Transverse colon (tissue), 4 donors: ENCODE measurements around the gene RAB40C. TPM values are rescaled to one million over a fixed set of nuclear protein-coding genes. Genes with fewer than 3 reads are reported as not detected.

Experiments
- DNase-seq: peaks from one replicate; pipeline ENCODE4 v3.0.0-alpha.2; 2019
- H3K27ac ChIP-seq, 4 donors: fragments of 200-600 bp; sonication (generic); 2 replicates each; pipeline ENCODE4 v1.5.1; 2016 to 2018; ENCODE audit warnings: inconsistent platforms in 4 of 4
- H3K27me3 ChIP-seq: fragments of 200-600 bp; sonication (generic); 2 replicates; pipeline ENCODE4 v1.5.1; 2017; ENCODE audit warnings: inconsistent platforms
- H3K36me3 ChIP-seq, 4 donors: fragments of 200-600 bp; sonication (generic); 2 replicates each; pipeline ENCODE4 v1.5.1; 2017 to 2019; ENCODE audit warnings: inconsistent platforms in 4 of 4
- H3K4me1 ChIP-seq, 4 donors: fragments of 200-600 bp; sonication (generic); 2 replicates each; pipeline ENCODE4 v1.5.1; 2017 to 2020; ENCODE audit warnings: inconsistent platforms in 4 of 4
- H3K4me3 ChIP-seq, 4 donors: fragments of 200-600 bp; sonication (generic); 1 replicate in 1 of 4; 2 replicates in 3 of 4; pipeline versions ENCODE4 v1.5.1 to v1.6.1; 2017 to 2019; ENCODE audit warnings: inconsistent platforms in 4 of 4
- H3K9me3 ChIP-seq, 2 donors: fragments of 200-600 bp; sonication (generic); 2 replicates each; pipeline ENCODE4 v1.5.1; 2017 to 2019; ENCODE audit warnings: inconsistent platforms in 2 of 2
- CTCF ChIP-seq, 5 experiments: fragments of 200-600 bp in 3 of 5; fragments of 450-650 bp in 2 of 5; sonication (generic) in 3 of 5; IDR thresholded peaks; 1 replicate in 2 of 5; 2 replicates in 3 of 5; pipeline ENCODE4 v1.5.1; 2016 to 2017; ENCODE audit warnings: antibody characterized with exemption in 5 of 5, inconsistent platforms in 3 of 5, mild to moderate bottlenecking in 2 of 5, moderate library complexity in 1 of 5
- EP300 ChIP-seq: sonication (generic); formaldehyde crosslinking; IDR thresholded peaks from one replicate; pipeline ENCODE4 v1.6.1; 2017; ENCODE audit warnings: antibody characterized with exemption, low read depth
- POLR2A ChIP-seq: fragments of 450-650 bp; IDR thresholded peaks from one replicate; pipeline ENCODE4 v1.6.1; 2016; ENCODE audit warnings: antibody characterized with exemption, mild to moderate bottlenecking, moderate library complexity
- POLR2AphosphoS5 ChIP-seq, 3 donors: sonication (generic); formaldehyde crosslinking; IDR thresholded peaks; one replicate each; pipeline ENCODE4 v1.6.1; 2016; ENCODE audit warnings: antibody characterized with exemption in 3 of 3
- WGBS, 2 donors: methylation state at CpG; one replicate each; pipeline ENCODE4 v1.1.5; 2018; ENCODE audit warnings: low coverage in 1 of 2; 5-methylcytosine and 5-hydroxymethylcytosine counted together
- in situ Hi-C, 4 donors: fragments of 200-750 bp; cut with MboI; loops; one replicate each; pipeline versions ENCODE4 v1.15.0 to v1.15.1; 2017; ENCODE audit warnings: low sequenced_read_pairs in 3 of 4, low pct_ligation_motif_present in 1 of 4, low pct_unique_long_range_greater_than_20kb in 1 of 4
- intact Hi-C: fragments of 100-400 bp; cut with DNase I; formaldehyde crosslinking; loops from one replicate; pipeline ENCODE4 v1.15.1; 2023; ENCODE audit warnings: low total_unique reads
- total RNA-seq, 4 donors: library from RNA; depleted of rRNA; stranded (reverse); fragments of >200 nt; gene quantifications; one replicate each; pipeline ENCODE4 v1.1.0, GENCODE V29; 2016

The RAB40C gene
- total RNA-seq, 4 donors from 2014 or later, result 54.8 to 111 (median 83.5) TPM

GRCh38 chr16:567373-568256 is 22.3 kb upstream of the RAB40C start:
- in situ Hi-C loops (no loop called here), intact Hi-C loops (no loop called here)
- DNase-seq, result no peak
- Histone ChIP-seq H3K36me3 (no peaks in the 10 kb centered on the region), H3K4me1 (peaks cover 32 to 45% (median 36%) of the 10 kb centered on the region in 4 donors), H3K4me3 (peak overlapping the region in 2 of 4 donors; percentile 24 to 39), H3K27ac (peak overlapping the region; percentile 29 to 82 (median 68)), H3K27me3 (peaks cover 27% of the 10 kb centered on the region), H3K9me3 (no peaks in the 10 kb centered on the region)
- WGBS, 2 donors, result 93% methylated on average over 30 of the region's 35 CpGs; no CpG with 5 or more reads in 1 of the 2 donors
- TF ChIP-seq CTCF (IDR thresholded peaks at IDR 0.05), result no peak
- TF ChIP-seq EP300, result no peak
- no peak for TF ChIP-seq POLR2A
- TF ChIP-seq POLR2AphosphoS5 (IDR thresholded peaks at IDR 0.05), result no peak

DNA sequence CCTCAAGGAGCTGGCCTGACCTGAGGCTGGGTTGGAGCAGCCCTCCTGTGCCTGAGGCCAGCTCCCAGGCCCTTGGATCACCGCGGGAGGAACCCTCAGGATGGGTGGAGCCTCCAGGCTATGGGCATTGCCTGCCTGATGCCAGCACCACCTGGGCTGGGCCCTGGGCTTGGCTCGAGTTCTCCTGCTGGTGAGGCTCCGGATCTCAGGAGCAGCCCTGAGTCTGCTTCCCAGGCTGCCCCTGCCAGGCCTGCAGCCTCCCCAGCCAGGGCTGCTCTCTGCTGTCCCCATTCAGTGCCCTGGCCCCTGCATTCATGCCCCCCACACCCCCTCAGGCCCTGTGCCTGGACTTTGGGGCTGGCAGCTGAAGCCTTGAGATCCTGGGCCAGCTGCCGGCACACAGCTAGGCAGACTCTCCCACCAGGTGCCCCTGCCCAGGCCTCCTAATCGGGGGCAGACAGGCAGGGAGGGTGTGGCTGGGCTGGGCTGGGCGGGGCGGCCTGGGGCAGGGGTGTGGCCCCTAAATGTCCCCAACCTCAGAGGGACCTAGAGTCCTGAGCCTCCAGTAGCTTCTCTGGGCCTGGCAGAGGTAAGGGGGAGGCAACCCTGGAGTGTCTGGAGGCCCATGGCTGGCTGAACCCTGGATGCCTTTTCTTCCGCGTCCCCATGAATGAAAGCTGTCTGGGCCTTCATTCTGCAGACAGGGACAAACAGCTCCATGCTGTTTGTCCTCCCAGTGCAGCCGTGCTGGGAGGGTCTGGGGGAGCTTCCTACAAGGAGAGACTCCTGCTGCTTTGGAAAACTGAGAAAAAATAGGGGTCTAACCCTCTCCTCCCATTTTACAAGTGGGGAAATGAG is 21.2 kb upstream of the RAB40C start:
- in situ Hi-C loops, result no loop called here

GRCh38 chr16:569445-570254 is 20.2 kb upstream of the RAB40C start, which contains the start of gene PIGQ:
TSS of gene PIGQ (plus strand) at chr16:569968. CDS start at chr16:574075, 4,107 bp downstream.
- WGBS, 2 donors, result 4% methylated on average over 26 of the region's 87 CpGs; no CpG with 5 or more reads in 1 of the 2 donors
- in situ Hi-C loops, result no loop called here
- peak; percentile 63 for DNase-seq

More for the DNA sequence above, 21.2 kb upstream of the RAB40C start:
- 40 to 65% methylated on average over 1 to 10 of the region's 11 CpGs for WGBS, 2 donors
- Histone ChIP-seq H3K9me3 (no peaks in the 10 kb centered on the region), H3K27me3 (peaks cover 17% of the 10 kb centered on the region), H3K4me1 (peaks cover 32 to 45% (median 36%) of the 10 kb centered on the region in 4 donors), H3K27ac (peak overlapping the region; percentile 75 to 83 (median 81)), H3K36me3 (no peaks in the 10 kb centered on the region), H3K4me3 (peak overlapping the region in 2 of 4 donors; percentile 90 to 97)
- intact Hi-C loops, result no loop called here
- no peak for TF ChIP-seq EP300
- TF ChIP-seq POLR2AphosphoS5 (IDR thresholded peaks at IDR 0.05), result no peak
- peak in 1 of 5 experiments; percentile 6 for TF ChIP-seq CTCF (IDR thresholded peaks at IDR 0.05)
- no peak for TF ChIP-seq POLR2A
- peak; percentile 68 for DNase-seq

More at GRCh38 chr16:569445-570254, 20.2 kb upstream of the RAB40C start, which contains the start of gene PIGQ:
- peak within 1 kb of the TSS; percentile 75 to 83 (median 81) for H3K27ac ChIP-seq
- intact Hi-C loops, result no loop called here
- peaks cover 7% of the 10 kb centered on the region for H3K27me3 ChIP-seq
- no peaks in the 10 kb centered on the region for H3K9me3 ChIP-seq
- TF ChIP-seq POLR2AphosphoS5 (IDR thresholded peaks at IDR 0.05), result peak in 1 of 3 donors; percentile 30
- TF ChIP-seq CTCF (IDR thresholded peaks at IDR 0.05), result no peak
- peaks cover 32 to 45% (median 36%) of the 10 kb centered on the region in 4 donors for H3K4me1 ChIP-seq
- H3K4me3 ChIP-seq, result peak within 1 kb of the TSS; percentile 71 to 99 (median 94)
- H3K36me3 ChIP-seq, result peaks cover 0 to 6% (median 0%) of the 10 kb centered on the region in 4 donors
